H1 (cell line): Measurements from ENCODE around the gene DDX23. TPM values are rescaled to one million over a fixed set of nuclear protein-coding genes. Genes with fewer than 3 reads are reported as not detected.
A peak's percentile ranks its signal among the peaks of the same experiment; 100 is the strongest.

Experiments
- CTCF ChIA-PET: fragments of 300-600 bp; sonication (Branson Sonifier 250); formaldehyde crosslinking; loops from one replicate; lab custom pipeline; 2021; ENCODE audit not compliant: partially characterized antibody; lab: Charles Lee
- POLR2A ChIA-PET: fragments of 300-600 bp; sonication (Branson Sonifier 250); formaldehyde crosslinking; loops from one replicate; lab custom pipeline; 2021; ENCODE audit warnings: inconsistent platforms; ENCODE audit not compliant: partially characterized antibody; lab: Charles Lee
- DNase-seq, 2 experiments: peaks; one replicate each; pipeline versions ENCODE4 v3.0.0 to v3.0.0-alpha.2; 2010 to 2022; ENCODE audit warnings: low spot score in 2 of 2, low read depth in 1 of 2, mixed read lengths in 1 of 2
- FAIRE-seq: peaks from 2 replicates; lab custom pipeline; 2011; peaks lifted over from hg19 to GRCh38; lab: Jason Lieb, UNC
- H2AFZ ChIP-seq: 2 replicates; pipeline ENCODE4 v1.8.1; 2012; ENCODE audit warnings: low read length, inconsistent platforms
- H2AK5ac ChIP-seq: 2 replicates; pipeline ENCODE4 v1.6.1; 2013; ENCODE audit warnings: low read depth, low read length
- H2BK120ac ChIP-seq: replicated peaks from 2 replicates; pipeline ENCODE3; 2013; ENCODE audit warnings: low read depth, low read length, inconsistent platforms
- H2BK12ac ChIP-seq: 2 replicates; pipeline ENCODE4 v1.6.1; 2013; ENCODE audit warnings: low read depth, low read length
- H2BK15ac ChIP-seq: 2 replicates; pipeline ENCODE4 v1.6.1; 2013; ENCODE audit warnings: low read length
- H2BK20ac ChIP-seq: 2 replicates; pipeline ENCODE4 v1.6.1; 2013; ENCODE audit warnings: low read length
- H2BK5ac ChIP-seq: 2 replicates; pipeline ENCODE4 v1.6.1; 2013; ENCODE audit warnings: low read depth, low read length
- H3K14ac ChIP-seq: 2 replicates; pipeline ENCODE4 v1.6.1; 2013; ENCODE audit warnings: inconsistent platforms; ENCODE audit not compliant: insufficient read length
- H3K18ac ChIP-seq: 2 replicates; pipeline ENCODE4 v1.6.1; 2013; ENCODE audit warnings: low read length; ENCODE audit errors: extremely low read depth
- H3K23ac ChIP-seq: 2 replicates; pipeline ENCODE4 v1.6.1; 2013; ENCODE audit warnings: inconsistent platforms; ENCODE audit not compliant: insufficient read length
- H3K23me2 ChIP-seq: 2 replicates; pipeline ENCODE4 v1.6.1; 2013; ENCODE audit warnings: low read depth, low read length
- H3K27ac ChIP-seq: 2 replicates; pipeline ENCODE4 v1.6.1; 2011; ENCODE audit warnings: low read depth, low read length, inconsistent platforms
- H3K27me3 ChIP-seq, 4 experiments: replicated peaks in 1 of 4; 1 replicate in 1 of 4; 2 replicates in 3 of 4; pipeline versions ENCODE4 v1.6.1 to v1.8.1; 2011 to 2013; ENCODE audit warnings: low read length in 3 of 4, mild to moderate bottlenecking in 3 of 4, inconsistent platforms in 2 of 4, mixed read lengths in 2 of 4, moderate library complexity in 1 of 4; ENCODE audit not compliant: control insufficient read depth in 3 of 4, insufficient read depth in 3 of 4; ENCODE audit errors: extremely low read depth in 1 of 4
- H3K36me3 ChIP-seq, 4 experiments: 2 replicates each; pipeline versions ENCODE4 v1.6.1 to v1.8.1; 2011 to 2013; ENCODE audit warnings: mild to moderate bottlenecking in 4 of 4, low read length in 3 of 4, moderate library complexity in 2 of 4, control low read depth in 1 of 4, inconsistent platforms in 1 of 4; ENCODE audit not compliant: insufficient read depth in 4 of 4, control insufficient read depth in 2 of 4
- H3K4ac ChIP-seq: replicated peaks from 2 replicates; pipeline ENCODE3; 2013; ENCODE audit warnings: low read length, low read depth, mixed read lengths, inconsistent platforms; ENCODE audit not compliant: insufficient read length
- H3K4me1 ChIP-seq, 4 experiments: replicated peaks in 1 of 4; 1 replicate in 1 of 4; 2 replicates in 3 of 4; pipeline versions ENCODE4 v1.6.1 to v1.8.1; 2011 to 2013; ENCODE audit warnings: low read length in 3 of 4, inconsistent platforms in 2 of 4, mixed read lengths in 1 of 4; ENCODE audit not compliant: insufficient read depth in 4 of 4, control insufficient read depth in 3 of 4
- H3K4me2 ChIP-seq, 2 experiments: 2 replicates each; pipeline versions ENCODE4 v1.6.1 to v1.8.1; 2011 to 2013; ENCODE audit warnings: low read depth in 2 of 2, low read length in 2 of 2, control low read depth in 1 of 2, inconsistent platforms in 1 of 2, mild to moderate bottlenecking in 1 of 2; ENCODE audit not compliant: insufficient read depth in 1 of 2
- H3K4me3 ChIP-seq, 4 experiments: fragments of 200-600, 300-600 bp in 1 of 4; sonication (generic), shearing (Covaris generic), sonication (Bioruptor Twin) in 1 of 4; 2 replicates each; pipeline versions ENCODE4 v1.5.1 to v1.8.1; 2011 to 2016; ENCODE audit warnings: low read length in 4 of 4, low read depth in 3 of 4, control low read depth in 2 of 4, inconsistent platforms in 2 of 4, mild to moderate bottlenecking in 2 of 4, mixed read lengths in 1 of 4, moderate library complexity in 1 of 4; ENCODE audit not compliant: insufficient read depth in 2 of 4; ENCODE audit errors: extremely low read depth in 1 of 4
- H3K56ac ChIP-seq: replicated peaks from 2 replicates; pipeline ENCODE3; 2013; ENCODE audit warnings: low read depth, mild to moderate bottlenecking, mixed read lengths, low read length, inconsistent platforms; ENCODE audit not compliant: insufficient read length
- H3K79me1 ChIP-seq: 2 replicates; pipeline ENCODE4 v1.6.1; 2013; ENCODE audit warnings: low read depth, low read length, control low read depth
- H3K79me2 ChIP-seq, 2 experiments: 2 replicates each; pipeline versions ENCODE4 v1.6.1 to v1.8.1; 2012 to 2013; ENCODE audit warnings: low read length in 2 of 2, mild to moderate bottlenecking in 2 of 2, inconsistent platforms in 1 of 2; ENCODE audit not compliant: insufficient read depth in 2 of 2, control insufficient read depth in 1 of 2
- H3K9ac ChIP-seq, 4 experiments: replicated peaks in 1 of 4; 1 replicate in 1 of 4; 2 replicates in 3 of 4; pipeline versions ENCODE4 v1.6.1 to v1.8.1; 2011 to 2013; ENCODE audit warnings: low read depth in 3 of 4, low read length in 3 of 4, control low read depth in 2 of 4, mild to moderate bottlenecking in 2 of 4, moderate library complexity in 2 of 4, inconsistent platforms in 1 of 4; ENCODE audit errors: extremely low read depth in 1 of 4
- H3K9me3 ChIP-seq, 2 experiments: 2 replicates each; pipeline versions ENCODE4 v1.6.1 to v1.8.1; 2012 to 2013; ENCODE audit warnings: mild to moderate bottlenecking in 2 of 2, moderate library complexity in 2 of 2, control low read depth in 1 of 2, inconsistent platforms in 1 of 2, low read depth in 1 of 2, low read length in 1 of 2, mixed read lengths in 1 of 2; ENCODE audit not compliant: insufficient read depth in 2 of 2
- H4K20me1 ChIP-seq, 2 experiments: replicated peaks in 1 of 2; 2 replicates each; pipeline versions ENCODE3 to v1.8.1; 2011 to 2013; ENCODE audit warnings: inconsistent platforms in 2 of 2, low read length in 2 of 2, mild to moderate bottlenecking in 1 of 2; ENCODE audit not compliant: insufficient read depth in 2 of 2, control insufficient read depth in 1 of 2
- H4K5ac ChIP-seq: 2 replicates; pipeline ENCODE4 v1.6.1; 2013; ENCODE audit warnings: low read length, low read depth, mixed read lengths, inconsistent platforms; ENCODE audit not compliant: insufficient read length
- H4K8ac ChIP-seq: 2 replicates; pipeline ENCODE4 v1.8.0; 2013; ENCODE audit warnings: mild to moderate bottlenecking, moderate library complexity, low read length, inconsistent platforms; ENCODE audit not compliant: insufficient read depth; ENCODE audit errors: extremely low read depth
- H4K91ac ChIP-seq: replicated peaks from 2 replicates; pipeline ENCODE3; 2013; ENCODE audit warnings: low read length, mixed read lengths, inconsistent platforms; ENCODE audit not compliant: insufficient read length
- BACH1 ChIP-seq: IDR thresholded peaks from 2 replicates; pipeline ENCODE4 v1.6.1; 2012; ENCODE audit warnings: low read length, improper control_type of control experiment
- SUZ12 ChIP-seq: fragments of 200-600 bp; sonication (generic); IDR thresholded peaks from 2 replicates; pipeline ENCODE4 v1.6.1; 2012; ENCODE audit warnings: mild to moderate bottlenecking, inconsistent platforms, low read length, moderate library complexity, mixed read lengths
- WGBS, 2 experiments: shearing (Covaris generic) in 1 of 2; methylation state at CpG; one replicate each; pipeline versions ENCODE4 v1.1.6 to v1.1.7; 2013 to 2015; ENCODE audit warnings: low lambda C conversion rate in 2 of 2, mixed read lengths in 2 of 2, inconsistent platforms in 1 of 2, low coverage in 1 of 2, missing lambda C conversion rate in 1 of 2; ENCODE audit not compliant: insufficient replicate concordance in 2 of 2, insufficient coverage in 1 of 2, insufficient read length in 1 of 2; ENCODE audit errors: extremely low coverage in 1 of 2, missing lambda C conversion rate in 1 of 2; 5-methylcytosine and 5-hydroxymethylcytosine counted together
- polyA plus RNA-seq, 7 experiments: library from polyadenylated mRNA; depleted of rRNA in 3 of 7; stranded (reverse) in 5 of 7; unstranded in 2 of 7; fragments of >200 nt in 5 of 7; fragments of 200-250 nt in 2 of 7; gene quantifications; 1 replicate in 5 of 7; 2 replicates in 1 of 7; 4 replicates in 1 of 7; pipeline versions ENCODE4 v1.2.1 to v1.2.3, GENCODE V29; 2011 to 2013; ENCODE audit warnings: missing spikeins in 2 of 7, mixed read lengths in 2 of 7
- total RNA-seq: library from RNA; stranded (reverse); fragmentation: NEBNext Ultra II Directional; extraction: Animal tissue kit (Norgen Biotek cat#: 25700); gene quantifications from 2 replicates; pipeline ENCODE4 v1.2.1, GENCODE V29; 2021

Gene DDX23
- total and polyA plus RNA-seq, 2 of the 8 experiments (the other 6 are each of a cell fraction or from before 2014, with no cell fraction given): 43.5 to 107 TPM

GRCh38 chr12:48810903-48811431, 41.0 kb downstream of the DDX23 start:
- Histone ChIP-seq H3K4me1 (peaks cover 0 to 14% (median 6%) of the 10 kb centered on the region in 4 experiments; a peak in 6 of 7 replicates), H2BK12ac (peak overlapping the region; percentile 39; the same call in 1 of the 2 replicates), H3K27me3 (peaks cover 0 to 23% (median 14%) of the 10 kb centered on the region in 4 experiments; a peak in 6 of 7 replicates), H3K27ac (no peak overlapping the region), H2BK120ac (no peak overlapping the region), H2BK5ac (no peak overlapping the region), H4K91ac (no peak overlapping the region), H3K9me3 (no peaks in the 10 kb centered on the region), H4K5ac (no peak overlapping the region), H3K18ac (no peak overlapping the region), H2AFZ (no peak overlapping the region), H3K9ac (no peak overlapping the region), H2BK15ac (no peak overlapping the region), H3K56ac (no peak overlapping the region), H2BK20ac (no peak overlapping the region), H3K4ac (no peak overlapping the region), H3K14ac (no peak overlapping the region), H3K4me3 (no peak overlapping the region), H3K4me2 (peak overlapping the region in 1 of 2 experiments; percentile 2; a peak in 2 of 4 replicates), H4K8ac (no peak overlapping the region), H3K36me3 (no peaks in the 10 kb centered on the region), H2AK5ac (no peak overlapping the region), H4K20me1 (no peaks in the 10 kb centered on the region), H3K79me2 (no peaks in the 10 kb centered on the region), H3K23me2 (peaks cover 21% of the 10 kb centered on the region; the same call in 1 of the 2 replicates), H3K23ac (no peak overlapping the region), H3K79me1 (no peaks in the 10 kb centered on the region)
- DNase-seq: no peak
- WGBS, 2 experiments: 63% methylated on average over 5 of the region's 5 CpGs; no CpG with 5 or more reads in 1 of the 2 experiments
- ChIA-PET POLR2A (interaction anchor here (0.7 to 1.6 kb wide), 4 partner anchors 17 to 317 kb away, joined by 3 to 4 read pairs (median 4); partner anchors contain the start of genes KANSL2 and RND1), CTCF (interaction anchor here (0.6 to 12.1 kb wide), 15 partner anchors 8 to 1259 kb away, joined by 3 to 121 read pairs (median 3); partner anchors contain the start of genes ADCY6 and WNT10B)
- no peak for FAIRE-seq
- 0 out of 2 replicates have a peak, but pooled peaks have one; percentile 29 for TF ChIP-seq SUZ12
- TF ChIP-seq BACH1: no peak
